Measurements from ENCODE around the gene GLRA2.

GRCh38 chrX:14506866-14507265 is 22.5 kb upstream of the GLRA2 start:
- TF ChIP-seq GATA2 (IDR thresholded peaks at IDR 0.05; ENCODE audit: low read depth, low read length) (no peak), GATA3 (IDR thresholded peaks at IDR 0.05; ENCODE audit: low read depth, low read length) (no peak)
